PC-3 (cell line): ENCODE results near the gene CARHSP1.

ENCODE experiments used
- CTCF ChIP-seq: fragments of 300-600 bp; sonication (generic); conservative IDR thresholded peaks from 2 replicates; pipeline ENCODE4 v1.5.1; 2017; ENCODE audit warnings: antibody characterized with exemption, low read depth, mild to moderate bottlenecking, low read length
- EZH2phosphoT487 ChIP-seq: fragments of 300-600 bp; sonication (generic); IDR thresholded peaks from 2 replicates; pipeline ENCODE4 v1.6.1; 2018; ENCODE audit warnings: mild to moderate bottlenecking, antibody characterized with exemption, low read length, borderline replicate concordance

DNA sequence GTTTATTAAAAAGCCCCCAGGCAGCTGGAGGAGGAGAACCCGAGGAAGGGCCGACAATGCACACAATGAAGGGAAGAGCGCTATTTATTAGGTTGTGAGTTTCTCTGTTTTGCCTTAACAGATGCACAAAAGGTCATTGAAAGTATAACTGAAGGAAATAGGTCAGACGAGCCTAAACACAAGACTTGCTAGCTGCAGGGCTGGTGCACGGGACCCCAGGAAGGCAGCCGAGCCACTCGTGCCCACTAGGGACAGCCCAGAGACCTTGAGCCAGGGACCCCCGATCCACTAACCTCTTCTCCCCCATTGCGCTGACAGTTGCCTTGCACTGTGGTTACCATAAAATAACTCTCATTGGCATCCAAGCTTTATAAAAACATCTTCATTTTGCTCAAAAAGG, 24.6 kb upstream of the CARHSP1 start:
- TF ChIP-seq CTCF, result no peak
- TF ChIP-seq EZH2phosphoT487, result no peak
